Measurements from ENCODE around the gene C1orf146. TPM values are rescaled to one million over a fixed set of nuclear protein-coding genes. Genes with fewer than 3 reads are reported as not detected.

C1orf146 gene
- total and polyA plus RNA-seq, 2 experiments from 2014 or later, result not detected

DNA sequence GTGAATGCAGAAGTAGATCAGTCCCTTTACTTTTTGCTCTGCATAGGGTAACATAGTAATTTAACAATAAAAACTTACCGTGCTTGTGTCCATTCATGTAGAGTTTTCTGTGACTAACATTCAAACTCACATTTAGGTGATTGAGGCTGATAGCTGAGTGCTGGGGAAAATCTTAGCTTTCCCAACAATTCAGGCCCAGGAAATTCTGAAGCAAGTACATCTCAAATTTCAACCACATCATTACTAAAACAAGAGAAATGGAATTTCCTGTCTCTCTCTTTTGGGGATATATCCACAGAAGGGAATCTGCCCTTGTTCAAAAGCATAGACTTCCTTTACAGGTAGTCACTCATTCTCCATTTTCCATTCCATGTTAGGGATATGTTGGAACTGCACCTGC, 33.1 kb upstream of the C1orf146 start:
- Histone ChIP-seq H2AFZ (no peak overlapping the region), H3K4me3 (no peak overlapping the region), H3K79me2 (no peaks in the 10 kb centered on the region), H4K20me1 (ENCODE audit: insufficient read depth, poor library complexity, severe bottlenecking) (no peaks in the 10 kb centered on the region), H3K27me3 (no peaks in the 10 kb centered on the region), H3K4me1 (ENCODE audit: insufficient read depth) (no peaks in the 10 kb centered on the region), H3K36me3 (replicated peaks; ENCODE audit: insufficient read depth, low read depth) (no peaks in the 10 kb centered on the region), H3K4me2 (no peak overlapping the region), H3K9me2 (replicated peaks; ENCODE audit: insufficient read depth) (no peaks in the 10 kb centered on the region), H3K9me3 (ENCODE audit: low read depth) (no peaks in the 10 kb centered on the region), H3K27ac (no peak overlapping the region)
- TF ChIP-seq EZH2phosphoT487 (IDR thresholded peaks at IDR 0.05; ENCODE audit: low read depth, severe bottlenecking, unreplicated experiment) (no peak), CTCF (IDR thresholded peaks at IDR 0.05; ENCODE audit: poor library complexity) (no peak), EZH2 (IDR thresholded peaks at IDR 0.05; ENCODE audit: borderline replicate concordance) (no peak)
- DNase-seq (ENCODE audit: low spot score), result no peak
- 90% methylated on average over 1 of the region's 1 CpG for WGBS (ENCODE audit: low lambda C conversion rate, missing lambda C conversion rate)

DNA sequence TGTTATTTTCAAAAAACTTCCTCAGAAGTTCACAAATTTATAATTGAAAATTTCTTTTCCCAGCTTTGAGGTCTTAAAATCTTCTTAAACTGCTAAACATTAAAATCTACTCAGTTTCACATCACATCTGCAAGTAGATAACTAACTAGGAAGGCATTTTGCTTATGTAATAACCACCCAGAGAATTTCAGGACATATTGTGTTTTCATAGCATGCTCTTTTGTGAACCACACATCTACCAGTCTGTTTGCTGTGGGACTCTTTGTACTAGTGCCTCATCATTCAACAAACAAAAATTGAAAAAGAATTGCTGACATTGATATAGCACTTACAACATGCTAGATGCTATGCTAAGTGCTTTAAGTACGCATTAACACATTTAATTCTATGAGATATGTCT, 31.6 kb upstream of the C1orf146 start:
- H3K27me3 ChIP-seq, result no peaks in the 10 kb centered on the region
- no peaks in the 10 kb centered on the region for H3K9me3 ChIP-seq (ENCODE audit: low read depth)
- no peaks in the 10 kb centered on the region for H3K79me2 ChIP-seq
- no peak overlapping the region for H2AFZ ChIP-seq
- DNase-seq (ENCODE audit: low spot score), result no peak
- WGBS (ENCODE audit: low lambda C conversion rate, missing lambda C conversion rate), result 92% methylated on average over 1 of the region's 1 CpG
- TF ChIP-seq EZH2 (IDR thresholded peaks at IDR 0.05; ENCODE audit: borderline replicate concordance) (no peak), CTCF (IDR thresholded peaks at IDR 0.05; ENCODE audit: poor library complexity) (no peak), EZH2phosphoT487 (IDR thresholded peaks at IDR 0.05; ENCODE audit: low read depth, severe bottlenecking, unreplicated experiment) (no peak)
- H3K27ac ChIP-seq, result no peak overlapping the region
- no peaks in the 10 kb centered on the region for H4K20me1 ChIP-seq (ENCODE audit: insufficient read depth, poor library complexity, severe bottlenecking)
- H3K4me2 ChIP-seq, result no peak overlapping the region
- H3K4me1 ChIP-seq (ENCODE audit: insufficient read depth), result no peaks in the 10 kb centered on the region
- no peaks in the 10 kb centered on the region for H3K36me3 ChIP-seq (replicated peaks; ENCODE audit: insufficient read depth, low read depth)
- H3K4me3 ChIP-seq, result no peak overlapping the region
- no peaks in the 10 kb centered on the region for H3K9me2 ChIP-seq (replicated peaks; ENCODE audit: insufficient read depth)

GRCh38 chr1:92188436-92189255, 29.1 kb upstream of the C1orf146 start:
- Histone ChIP-seq H3K9me2 (replicated peaks; ENCODE audit: insufficient read depth) (no peaks in the 10 kb centered on the region), H3K4me3 (no peak overlapping the region), H2AFZ (no peak overlapping the region), H3K9me3 (ENCODE audit: low read depth) (no peaks in the 10 kb centered on the region), H3K36me3 (replicated peaks; ENCODE audit: insufficient read depth, low read depth) (no peaks in the 10 kb centered on the region), H3K4me1 (ENCODE audit: insufficient read depth) (no peaks in the 10 kb centered on the region), H4K20me1 (ENCODE audit: insufficient read depth, poor library complexity, severe bottlenecking) (no peaks in the 10 kb centered on the region), H3K27ac (no peak overlapping the region), H3K27me3 (no peaks in the 10 kb centered on the region), H3K4me2 (no peak overlapping the region), H3K79me2 (no peaks in the 10 kb centered on the region)
- DNase-seq (ENCODE audit: low spot score), result no peak
- TF ChIP-seq EZH2phosphoT487 (IDR thresholded peaks at IDR 0.05; ENCODE audit: low read depth, severe bottlenecking, unreplicated experiment), result no peak
- no peak for TF ChIP-seq EZH2 (IDR thresholded peaks at IDR 0.05; ENCODE audit: borderline replicate concordance)
- no peak for TF ChIP-seq CTCF (IDR thresholded peaks at IDR 0.05; ENCODE audit: poor library complexity)
- 92% methylated on average over 7 of the region's 7 CpGs for WGBS (ENCODE audit: low lambda C conversion rate, missing lambda C conversion rate)

All from hepatocyte (in vitro differentiated cells).